Measurements from ENCODE around the gene PYCR2. TPM values are rescaled to one million over a fixed set of nuclear protein-coding genes. Genes with fewer than 3 reads are reported as not detected.

The PYCR2 gene
- total RNA-seq, 4 donors from 2014 or later, result 31.1 to 46.2 (median 35.5) TPM

DNA sequence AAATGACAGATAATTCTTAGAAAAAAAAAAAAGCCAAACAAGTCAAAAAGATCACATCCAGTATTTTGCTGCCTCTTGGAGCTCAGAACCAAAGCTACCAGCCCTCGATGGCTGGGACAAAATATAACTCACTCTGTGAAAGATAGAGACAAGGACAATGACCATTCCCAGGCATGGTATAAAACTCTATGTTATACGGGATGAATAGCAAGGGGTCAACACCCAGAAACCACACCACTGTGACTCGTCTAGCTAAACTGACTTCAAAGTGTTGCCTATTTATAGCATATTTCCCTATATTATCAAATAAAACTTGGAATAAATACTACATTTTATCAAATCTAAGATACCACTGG, 52.0 kb downstream of the PYCR2 start:
- H3K27ac ChIP-seq, result no peak overlapping the region
- peaks cover 0 to 14% (median 0%) of the 10 kb centered on the region in 4 donors for H3K4me1 ChIP-seq
- peaks cover 0 to 62% (median 3%) of the 10 kb centered on the region in 3 donors for H3K36me3 ChIP-seq
- TF ChIP-seq POLR2A (IDR thresholded peaks at IDR 0.05), result no peak
- TF ChIP-seq, protein P1, sequence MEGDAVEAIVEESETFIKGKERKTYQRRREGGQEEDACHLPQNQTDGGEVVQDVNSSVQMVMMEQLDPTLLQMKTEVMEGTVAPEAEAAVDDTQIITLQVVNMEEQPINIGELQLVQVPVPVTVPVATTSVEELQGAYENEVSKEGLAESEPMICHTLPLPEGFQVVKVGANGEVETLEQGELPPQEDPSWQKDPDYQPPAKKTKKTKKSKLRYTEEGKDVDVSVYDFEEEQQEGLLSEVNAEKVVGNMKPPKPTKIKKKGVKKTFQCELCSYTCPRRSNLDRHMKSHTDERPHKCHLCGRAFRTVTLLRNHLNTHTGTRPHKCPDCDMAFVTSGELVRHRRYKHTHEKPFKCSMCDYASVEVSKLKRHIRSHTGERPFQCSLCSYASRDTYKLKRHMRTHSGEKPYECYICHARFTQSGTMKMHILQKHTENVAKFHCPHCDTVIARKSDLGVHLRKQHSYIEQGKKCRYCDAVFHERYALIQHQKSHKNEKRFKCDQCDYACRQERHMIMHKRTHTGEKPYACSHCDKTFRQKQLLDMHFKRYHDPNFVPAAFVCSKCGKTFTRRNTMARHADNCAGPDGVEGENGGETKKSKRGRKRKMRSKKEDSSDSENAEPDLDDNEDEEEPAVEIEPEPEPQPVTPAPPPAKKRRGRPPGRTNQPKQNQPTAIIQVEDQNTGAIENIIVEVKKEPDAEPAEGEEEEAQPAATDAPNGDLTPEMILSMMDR (IDR thresholded peaks at IDR 0.05), result no peak
- H3K4me3 ChIP-seq, result no peak overlapping the region
- no peaks in the 10 kb centered on the region for H3K9me3 ChIP-seq
- no peaks in the 10 kb centered on the region for H3K27me3 ChIP-seq
- no peak for DNase-seq

DNA sequence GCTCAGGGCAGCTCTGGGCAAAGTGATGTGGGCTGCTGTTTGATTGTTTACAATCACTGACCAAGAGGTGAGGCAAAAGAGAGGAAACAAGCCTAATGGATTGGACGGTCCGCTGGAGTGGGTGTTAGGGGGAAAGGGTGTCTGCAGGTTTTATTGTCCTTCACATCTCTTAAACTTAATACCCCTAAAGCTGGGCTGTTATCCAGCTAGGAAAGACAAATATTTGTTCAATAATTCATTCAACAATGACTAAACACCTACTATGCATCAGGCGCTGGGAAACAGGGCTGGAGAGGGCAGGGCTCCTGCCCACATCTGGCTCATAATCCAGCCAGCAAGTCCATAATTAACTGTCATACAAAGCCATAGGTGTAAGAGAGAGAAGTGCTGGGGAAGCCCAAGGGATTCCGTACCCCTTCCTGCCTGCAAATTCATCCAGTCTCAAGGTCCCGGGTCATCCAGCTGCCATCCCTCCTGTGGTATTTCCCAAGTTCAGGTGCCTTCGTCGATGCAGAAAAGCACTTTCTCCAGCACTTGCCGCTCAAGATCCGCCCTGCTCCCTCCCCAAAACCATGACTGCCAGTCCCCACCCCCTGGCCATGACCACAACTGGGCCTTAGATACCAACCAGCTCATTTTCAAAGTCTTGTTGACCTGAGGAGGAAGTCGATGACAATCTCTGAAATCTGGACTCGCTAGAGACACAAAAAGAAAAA, 52.5 kb downstream of the PYCR2 start:
- peaks cover 0 to 9% (median 3%) of the 10 kb centered on the region in 4 donors for H3K4me1 ChIP-seq
- no peak overlapping the region for H3K27ac ChIP-seq

DNA sequence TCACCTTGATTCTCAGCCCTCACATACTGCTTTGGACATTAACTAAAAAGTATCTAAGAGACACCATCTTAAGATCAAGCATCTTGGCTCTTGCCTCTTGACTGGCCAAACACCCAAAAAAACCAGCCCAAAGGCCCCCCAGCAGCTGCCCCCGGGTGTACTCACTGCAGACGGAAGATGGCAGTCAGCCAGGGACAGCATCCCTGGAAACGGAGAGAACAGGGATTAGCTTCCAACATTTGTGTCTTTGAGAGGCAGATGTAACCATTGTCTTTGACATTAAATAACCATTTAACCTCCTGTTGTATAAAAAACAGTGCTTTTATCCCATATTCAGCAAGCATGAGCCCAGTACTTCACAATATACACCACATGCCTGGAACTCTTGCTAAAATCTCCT, 53.1 kb downstream of the PYCR2 start:
- no peak for TF ChIP-seq POLR2A (IDR thresholded peaks at IDR 0.05)

More for the DNA sequence above, 52.5 kb downstream of the PYCR2 start:
- no peaks in the 10 kb centered on the region for H3K9me3 ChIP-seq
- H3K27me3 ChIP-seq, result no peaks in the 10 kb centered on the region
- no peak for TF ChIP-seq POLR2A (IDR thresholded peaks at IDR 0.05)
- TF ChIP-seq, protein P1 (IDR thresholded peaks at IDR 0.05), result no peak
- no peak for DNase-seq
- H3K36me3 ChIP-seq, result peaks cover 0 to 68% (median 3%) of the 10 kb centered on the region in 3 donors
- no peak overlapping the region for H3K4me3 ChIP-seq

More for the DNA sequence above, 53.1 kb downstream of the PYCR2 start:
- no peak overlapping the region for H3K4me3 ChIP-seq
- peaks cover 0 to 74% (median 3%) of the 10 kb centered on the region in 3 donors for H3K36me3 ChIP-seq
- H3K9me3 ChIP-seq, result no peaks in the 10 kb centered on the region
- H3K27ac ChIP-seq, result no peak overlapping the region
- no peaks in the 10 kb centered on the region for H3K27me3 ChIP-seq
- DNase-seq, result no peak
- H3K4me1 ChIP-seq, result peaks cover 0 to 10% (median 5%) of the 10 kb centered on the region in 4 donors

Small RNA genes within 50 kb of the gene (small RNA-seq; reads per million reads assigned to genes)
- 0 reads per million in 2 donors for gene AL117348.1
- 0 reads per million in 2 donors for gene NDUFA3P3

Other genes with a start within 250 kb of the PYCR2 start
- gene SRP9, start 146.4 kb downstream of the PYCR2 start, total RNA-seq, result 100 to 1,000 TPM in 3 of 4 donors, 10 to 100 TPM in 1; 67.9 to 153 (median 131) TPM
- gene EPHX1, start 114.1 kb downstream of the PYCR2 start, total RNA-seq, result 100 to 1,000 TPM in 1 of 4 donors, 10 to 100 TPM in 3; 28.9 to 109 (median 59.9) TPM
- 100 to 1,000 TPM in 3 of 4 donors, 10 to 100 TPM in 1; 77.8 to 339 (median 275) TPM for gene TMEM63A, start 41.9 kb downstream of the PYCR2 start, total RNA-seq
- gene LEFTY1, start 35.1 kb downstream of the PYCR2 start, total RNA-seq, result 10 to 100 TPM in 1 of 4 donors, 1 to 10 TPM in 3; 1.5 to 15.6 (median 5.6) TPM
- not detected for gene LEFTY2, start 17.0 kb upstream of the PYCR2 start, total RNA-seq
- 10 to 100 TPM; 10.9 to 22.3 (median 15.8) TPM for gene SDE2, start 75.1 kb upstream of the PYCR2 start, total RNA-seq
- gene H3-3A, start 138.5 kb upstream of the PYCR2 start, total RNA-seq, result 100 to 1,000 TPM; 202 to 340 (median 291) TPM

Measured in Peyer's patch (tissue), 4 donors.